Measurements from ENCODE around the gene HTR6. TPM values are rescaled to one million over a fixed set of nuclear protein-coding genes. Genes with fewer than 3 reads are reported as not detected.

HTR6 gene
- total RNA-seq: not detected in 2 replicates
- not detected in 2 replicates for polyA plus RNA-seq

GRCh38 chr1:19664453-19665185 is at the start of gene HTR6:
Gene HTR6 (plus strand): TSS chr1:19664875. CDS start chr1:19665754, 879 bp downstream.
- Histone ChIP-seq H3K9me3 (ENCODE audit: low read depth) (no peaks in the 10 kb centered on the region), H3K36me3 (no peaks in the 10 kb centered on the region), H3K4me3 (peak within 1 kb of the TSS; percentile 29), H3K27me3 (peaks cover 80% of the 10 kb centered on the region), H3K27ac (no peak within 1 kb of the TSS), H3K4me1 (ENCODE audit: low read depth) (no peaks in the 10 kb centered on the region)
- peak in 1 of 2 donors; percentile 37 for DNase-seq (ENCODE audit: low read depth in 1 of 2, low spot score in 1 of 2)
- no peak for TF ChIP-seq CTCF (IDR thresholded peaks at IDR 0.05; ENCODE audit: low read depth, low read length)

- no peaks in the 10 kb centered on the region for H3K4me1 ChIP-seq (ENCODE audit: low read depth)
These were observed 49.2 kb upstream of the HTR6 start for GRCh38 chr1:19615438-19615837.

GRCh38 chr1:19616489-19616888 is 48.2 kb upstream of the HTR6 start:
- no peaks in the 10 kb centered on the region for H3K27me3 ChIP-seq
- H3K36me3 ChIP-seq: no peaks in the 10 kb centered on the region
- TF ChIP-seq CTCF (IDR thresholded peaks at IDR 0.05; ENCODE audit: low read depth, low read length): no peak
- no peaks in the 10 kb centered on the region for H3K9me3 ChIP-seq (ENCODE audit: low read depth)
- no peaks in the 10 kb centered on the region for H3K4me1 ChIP-seq (ENCODE audit: low read depth)
- H3K4me3 ChIP-seq: no peak overlapping the region
- no peak for DNase-seq (ENCODE audit: low read depth in 1 of 2, low spot score in 1 of 2)
- no peak overlapping the region for H3K27ac ChIP-seq

More at GRCh38 chr1:19615438-19615837, 49.2 kb upstream of the HTR6 start:
- no peak overlapping the region for H3K27ac ChIP-seq
- no peak for TF ChIP-seq CTCF (IDR thresholded peaks at IDR 0.05; ENCODE audit: low read depth, low read length)
- no peak overlapping the region for H3K4me3 ChIP-seq
- DNase-seq (ENCODE audit: low read depth in 1 of 2, low spot score in 1 of 2): no peak
- H3K9me3 ChIP-seq (ENCODE audit: low read depth): no peaks in the 10 kb centered on the region
- no peaks in the 10 kb centered on the region for H3K36me3 ChIP-seq
- H3K27me3 ChIP-seq: no peaks in the 10 kb centered on the region

- Histone ChIP-seq H3K4me1 (ENCODE audit: low read depth) (no peaks in the 10 kb centered on the region), H3K4me3 (no peak overlapping the region), H3K27ac (no peak overlapping the region), H3K36me3 (no peaks in the 10 kb centered on the region), H3K27me3 (no peaks in the 10 kb centered on the region), H3K9me3 (ENCODE audit: low read depth) (no peaks in the 10 kb centered on the region)
- no peak for TF ChIP-seq CTCF (IDR thresholded peaks at IDR 0.05; ENCODE audit: low read depth, low read length)
- DNase-seq (ENCODE audit: low read depth in 1 of 2, low spot score in 1 of 2): no peak
These were observed 47.3 kb upstream of the HTR6 start for GRCh38 chr1:19617376-19617775.

GRCh38 chr1:19618428-19618827 is 46.2 kb upstream of the HTR6 start:
- Histone ChIP-seq H3K4me3 (no peak overlapping the region), H3K9me3 (ENCODE audit: low read depth) (no peaks in the 10 kb centered on the region), H3K36me3 (no peaks in the 10 kb centered on the region), H3K27me3 (no peaks in the 10 kb centered on the region), H3K27ac (no peak overlapping the region), H3K4me1 (ENCODE audit: low read depth) (no peaks in the 10 kb centered on the region)
- DNase-seq (ENCODE audit: low read depth in 1 of 2, low spot score in 1 of 2): no peak
- no peak for TF ChIP-seq CTCF (IDR thresholded peaks at IDR 0.05; ENCODE audit: low read depth, low read length)
